WERI-Rb-1 (cell line): ENCODE results near the gene ZSWIM6.

Experiments
- DNase-seq: peaks from one replicate; pipeline ENCODE4 v3.0.0-alpha.2; 2020
- H3K27ac ChIP-seq: fragments of 250-450 bp; sonication (Bioruptor Pico); 2 replicates; pipeline ENCODE4 v1.5.1; 2020; ENCODE audit warnings: mild to moderate bottlenecking, moderate library complexity
- H3K27me3 ChIP-seq: fragments of 250-450 bp; sonication (Bioruptor Pico); 2 replicates; pipeline ENCODE4 v1.5.1; 2021; ENCODE audit warnings: mild to moderate bottlenecking, low read depth, moderate library complexity; ENCODE audit not compliant: insufficient read depth, severe bottlenecking
- H3K36me3 ChIP-seq: fragments of 250-450 bp; sonication (Bioruptor Pico); 2 replicates; pipeline ENCODE4 v1.5.1; 2020; ENCODE audit warnings: mild to moderate bottlenecking, moderate library complexity
- H3K4me3 ChIP-seq: 2 replicates; pipeline ENCODE4 v1.5.1; 2011; ENCODE audit warnings: low read depth, mild to moderate bottlenecking, control low read depth, low read length
- H3K9me3 ChIP-seq: fragments of 250-450 bp; sonication (Bioruptor Pico); 2 replicates; pipeline ENCODE4 v1.5.1; 2021; ENCODE audit warnings: mild to moderate bottlenecking, moderate library complexity; ENCODE audit not compliant: severe bottlenecking
- CTCF ChIP-seq: IDR thresholded peaks from 2 replicates; pipeline ENCODE4 v1.5.1; 2011; ENCODE audit warnings: low read depth, mild to moderate bottlenecking, control low read depth, inconsistent platforms, low read length

The ZSWIM6 gene

DNA sequence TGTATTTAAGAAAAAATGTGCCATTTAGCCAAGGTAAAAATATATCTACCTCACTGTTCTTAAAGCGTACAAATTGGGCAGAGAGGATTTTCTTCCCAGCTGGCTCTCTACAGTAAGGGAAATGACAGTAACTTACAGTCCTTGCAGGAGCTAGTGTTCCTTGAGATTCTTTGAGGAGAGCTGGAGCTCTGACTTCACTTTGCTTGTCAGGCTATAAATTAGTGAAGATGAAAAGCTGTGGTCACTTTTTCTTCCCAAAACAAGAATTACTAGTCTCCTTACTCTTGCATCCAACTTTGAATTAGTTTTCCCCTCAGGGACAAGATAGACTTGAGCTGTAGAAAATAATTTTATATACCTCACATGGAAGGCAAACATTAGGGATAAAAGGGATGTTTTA lies 129.9 kb downstream of the ZSWIM6 start:
- no peak for TF ChIP-seq CTCF
- Histone ChIP-seq H3K27ac (no peak overlapping the region), H3K9me3 (no peaks in the 10 kb centered on the region), H3K27me3 (no peaks in the 10 kb centered on the region), H3K4me3 (no peak overlapping the region), H3K36me3 (no peaks in the 10 kb centered on the region)
- DNase-seq, result no peak

DNA sequence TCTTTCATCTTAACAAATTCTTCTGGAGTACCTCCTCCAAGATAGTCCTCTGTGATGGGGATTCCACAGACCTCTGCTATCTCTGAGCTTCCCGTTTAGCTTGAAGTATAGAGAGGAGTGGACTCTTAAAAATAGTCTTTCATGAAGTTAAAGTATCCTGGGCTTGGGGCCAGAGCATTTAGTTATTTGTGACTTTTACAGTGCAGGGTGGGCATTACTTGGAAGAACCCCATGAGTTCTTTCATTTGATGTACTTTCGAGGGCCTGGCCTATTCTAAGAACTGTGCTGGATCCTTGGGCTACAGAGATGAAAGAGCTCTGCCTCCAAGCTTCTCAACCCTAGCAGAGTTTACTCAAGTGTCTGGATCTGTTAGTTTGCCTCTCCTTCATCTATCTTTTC lies 131.5 kb downstream of the ZSWIM6 start:
- no peaks in the 10 kb centered on the region for H3K36me3 ChIP-seq
- H3K27ac ChIP-seq, result no peak overlapping the region
- no peak overlapping the region for H3K4me3 ChIP-seq
- no peak for DNase-seq
- no peaks in the 10 kb centered on the region for H3K9me3 ChIP-seq
- no peaks in the 10 kb centered on the region for H3K27me3 ChIP-seq
- no peak for TF ChIP-seq CTCF

DNA sequence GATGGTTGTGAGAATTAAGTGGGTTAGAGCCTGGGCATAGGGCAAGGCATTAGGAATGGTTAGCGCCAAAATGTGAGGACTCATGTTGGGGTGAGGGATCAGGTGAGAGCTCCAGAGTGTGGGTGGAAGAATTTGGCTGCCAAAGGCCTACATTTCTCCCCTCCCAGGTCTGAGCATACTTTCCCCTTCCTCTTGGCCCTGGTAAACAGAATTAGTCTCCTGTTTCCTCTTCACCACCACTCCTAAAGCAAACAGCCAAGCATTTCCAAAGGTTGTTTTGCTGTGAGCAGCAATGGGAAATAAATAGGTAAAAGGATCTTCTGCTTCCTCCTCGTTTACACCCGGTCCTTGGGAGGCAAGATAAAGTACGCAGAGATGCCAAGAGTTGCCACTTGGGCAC lies 132.5 kb downstream of the ZSWIM6 start:
- Histone ChIP-seq H3K36me3 (no peaks in the 10 kb centered on the region), H3K4me3 (no peak overlapping the region), H3K27me3 (no peaks in the 10 kb centered on the region), H3K9me3 (no peaks in the 10 kb centered on the region), H3K27ac (no peak overlapping the region)
- DNase-seq, result no peak
- no peak for TF ChIP-seq CTCF

- Histone ChIP-seq H3K4me3 (no peak overlapping the region), H3K27ac (no peak overlapping the region), H3K27me3 (no peaks in the 10 kb centered on the region), H3K9me3 (no peaks in the 10 kb centered on the region), H3K36me3 (no peaks in the 10 kb centered on the region)
- DNase-seq, result no peak
- TF ChIP-seq CTCF, result no peak
These were observed 133.0 kb downstream of the ZSWIM6 start for GRCh38 chr5:61465066-61465465.

DNA sequence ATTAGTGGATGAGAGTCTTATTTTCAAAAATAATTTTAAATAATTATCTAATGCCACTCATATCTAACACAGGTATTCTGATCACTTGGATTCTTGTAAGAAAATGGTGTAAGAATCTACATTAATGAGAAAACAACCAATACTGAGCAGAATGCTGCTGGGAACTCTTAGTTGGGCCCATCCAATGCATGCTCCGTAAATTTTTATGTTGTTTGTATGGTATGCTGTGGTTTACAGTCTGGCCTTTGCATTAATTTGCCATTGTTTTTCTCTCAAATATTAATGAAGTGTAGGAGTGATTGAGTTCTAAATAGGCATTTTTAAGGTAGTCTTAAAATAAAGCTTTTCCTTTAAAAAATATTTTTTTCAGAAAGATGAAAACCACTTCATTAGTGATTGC lies 133.4 kb downstream of the ZSWIM6 start:
- Histone ChIP-seq H3K4me3 (no peak overlapping the region), H3K9me3 (no peaks in the 10 kb centered on the region), H3K36me3 (no peaks in the 10 kb centered on the region), H3K27me3 (no peaks in the 10 kb centered on the region), H3K27ac (no peak overlapping the region)
- no peak for TF ChIP-seq CTCF
- no peak for DNase-seq

- no peaks in the 10 kb centered on the region for H3K27me3 ChIP-seq
- no peak overlapping the region for H3K27ac ChIP-seq
- DNase-seq, result no peak
- H3K4me3 ChIP-seq, result no peak overlapping the region
- TF ChIP-seq CTCF, result no peak
- H3K9me3 ChIP-seq, result no peaks in the 10 kb centered on the region
- no peaks in the 10 kb centered on the region for H3K36me3 ChIP-seq
These were observed 134.0 kb downstream of the ZSWIM6 start for GRCh38 chr5:61466017-61466416.
